HG02970 (cell line): Measurements from ENCODE around the gene ANXA3.

Experiments
- ATAC-seq: cut with Tn5 transposase; IDR thresholded peaks from one replicate; pipeline ENCODE4 v1.9.1; 2021; ENCODE audit warnings: mild to moderate bottlenecking, moderate library complexity, moderate number of reproducible peaks; ENCODE audit not compliant: unreplicated experiment, low FRiP score

Gene ANXA3

DNA sequence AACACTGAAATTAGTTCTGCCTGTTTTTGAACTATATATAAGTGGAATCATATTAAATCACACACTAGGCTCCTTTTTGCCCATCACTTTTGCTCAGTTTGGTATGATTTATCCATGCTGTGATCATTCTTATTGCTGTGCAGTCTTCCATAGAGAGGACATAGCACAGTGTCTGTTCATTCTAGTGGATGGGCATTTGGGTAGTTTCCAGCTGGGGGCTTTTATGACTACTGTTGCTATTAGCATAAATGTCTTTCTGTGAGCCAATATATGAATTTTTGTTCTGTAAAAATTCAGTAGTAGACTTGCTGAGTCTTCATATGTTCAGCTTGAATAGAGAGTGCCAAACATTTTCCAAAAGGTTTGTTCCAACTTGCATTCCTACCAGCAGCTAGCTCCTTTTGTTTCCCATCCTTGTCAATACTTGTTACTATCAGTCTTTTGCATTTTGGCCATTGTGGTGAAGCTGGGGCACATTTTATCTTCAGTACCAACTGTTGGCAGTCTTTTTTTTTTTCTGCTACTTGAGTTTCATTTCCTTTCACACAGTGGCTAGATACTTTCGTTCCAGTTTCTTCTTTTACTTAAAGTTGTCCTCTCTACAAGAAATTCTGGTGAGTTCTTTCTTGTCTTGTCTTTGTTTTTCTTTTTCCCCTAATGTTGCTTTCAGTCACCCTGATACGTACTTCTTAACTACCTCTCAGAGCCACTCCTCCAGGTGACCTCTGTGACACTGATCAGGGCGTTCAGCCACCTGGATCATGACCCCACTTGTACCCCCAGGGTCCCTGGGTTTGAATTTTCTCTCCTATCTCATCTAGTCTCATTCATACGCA is 87.0 kb downstream of the ANXA3 start:
- ATAC-seq, result peak; percentile 66

DNA sequence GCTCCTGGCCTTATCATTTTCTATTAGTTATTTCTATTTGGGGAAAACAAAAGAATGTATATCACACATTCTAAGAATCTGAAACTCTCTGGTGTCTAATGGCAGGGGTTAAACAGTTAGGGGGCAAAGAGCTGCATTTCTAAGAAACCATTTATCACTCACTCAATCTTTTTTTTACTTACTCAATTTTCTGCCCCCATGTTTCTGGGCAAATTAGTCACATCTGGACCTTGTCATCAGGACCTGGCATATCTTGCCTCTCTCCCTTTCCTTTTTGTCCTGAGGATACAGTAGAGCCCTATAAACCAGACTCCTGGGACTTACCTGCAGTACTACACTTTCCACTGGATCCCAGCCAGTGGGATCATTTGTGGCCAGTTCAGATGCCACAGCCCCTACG is 89.1 kb downstream of the ANXA3 start:
- ATAC-seq, result no peak

DNA sequence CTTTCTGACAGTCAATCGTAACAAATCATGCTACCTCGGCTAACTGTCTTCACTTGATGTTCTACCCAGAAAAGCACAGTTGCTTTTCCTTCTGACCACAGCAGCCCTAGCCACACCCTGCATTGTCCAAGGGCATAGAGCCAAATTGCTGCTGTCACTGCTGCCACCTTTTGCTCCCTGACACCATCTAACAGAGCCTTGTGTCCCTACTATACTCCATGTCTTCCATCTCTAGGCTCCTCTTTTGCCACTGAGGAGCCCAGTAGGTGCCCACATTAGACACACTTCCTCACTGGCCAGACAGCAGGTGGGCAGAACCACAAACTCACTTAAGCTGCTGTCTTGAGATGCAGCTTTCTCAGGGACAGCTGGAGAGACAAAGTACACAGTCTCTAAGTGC is 91.4 kb downstream of the ANXA3 start:
- no peak for ATAC-seq

DNA sequence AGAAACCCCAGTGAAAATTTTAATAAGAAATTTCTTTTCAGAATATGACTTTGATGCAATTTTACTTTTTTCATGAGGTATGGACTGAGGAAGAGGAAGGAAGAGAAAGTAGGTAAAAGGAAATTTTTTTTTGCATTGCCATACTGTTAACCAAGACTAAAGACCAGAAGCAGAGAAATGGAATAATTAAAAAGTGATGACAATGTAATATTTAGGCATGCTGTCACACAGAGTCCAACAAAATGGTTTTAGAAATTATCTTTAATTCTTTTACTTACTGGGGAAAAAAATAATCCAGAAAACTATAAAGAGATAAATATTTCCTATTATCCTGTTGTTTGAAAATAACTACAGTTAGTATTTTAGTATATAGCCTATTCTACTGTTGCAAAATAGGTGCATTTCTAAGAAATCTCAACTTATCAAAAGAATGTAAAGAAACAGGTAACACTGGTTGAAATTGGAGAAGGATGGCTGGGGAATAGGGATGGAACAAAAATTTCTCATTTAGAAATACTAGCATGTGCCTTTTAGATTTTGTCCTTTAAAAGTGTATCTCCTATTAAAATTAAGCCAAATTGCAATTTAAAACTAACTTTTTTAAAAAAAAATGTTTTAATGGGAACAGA is 92.6 kb downstream of the ANXA3 start:
- ATAC-seq, result no peak

DNA sequence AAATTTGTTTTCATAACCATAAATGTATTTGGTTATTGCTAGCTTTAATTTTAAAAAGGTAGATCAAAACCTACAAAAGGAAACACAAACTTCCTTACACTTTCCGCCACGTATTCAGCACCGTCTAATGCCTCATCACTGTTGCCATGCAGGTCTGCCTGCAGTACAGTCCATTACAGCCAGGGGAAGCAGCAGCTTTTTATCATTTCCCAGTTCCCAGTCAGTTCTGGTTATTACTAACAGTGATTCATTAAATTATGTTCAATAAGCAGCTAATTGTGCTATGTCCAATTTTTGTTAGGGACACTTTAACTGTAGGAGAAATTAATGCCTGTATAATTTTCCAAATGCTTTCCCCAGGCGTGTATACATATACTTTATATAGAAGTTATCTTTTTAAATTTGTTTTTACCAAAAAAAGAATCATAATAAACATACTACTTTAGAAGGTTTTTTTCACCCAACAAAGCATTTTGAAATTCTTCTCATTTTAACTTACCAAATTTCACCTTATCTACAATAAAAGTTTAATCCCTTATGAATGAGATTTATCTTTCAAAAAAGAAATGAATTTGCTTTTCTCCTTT is 93.3 kb downstream of the ANXA3 start:
- ATAC-seq, result peak; percentile 62

DNA sequence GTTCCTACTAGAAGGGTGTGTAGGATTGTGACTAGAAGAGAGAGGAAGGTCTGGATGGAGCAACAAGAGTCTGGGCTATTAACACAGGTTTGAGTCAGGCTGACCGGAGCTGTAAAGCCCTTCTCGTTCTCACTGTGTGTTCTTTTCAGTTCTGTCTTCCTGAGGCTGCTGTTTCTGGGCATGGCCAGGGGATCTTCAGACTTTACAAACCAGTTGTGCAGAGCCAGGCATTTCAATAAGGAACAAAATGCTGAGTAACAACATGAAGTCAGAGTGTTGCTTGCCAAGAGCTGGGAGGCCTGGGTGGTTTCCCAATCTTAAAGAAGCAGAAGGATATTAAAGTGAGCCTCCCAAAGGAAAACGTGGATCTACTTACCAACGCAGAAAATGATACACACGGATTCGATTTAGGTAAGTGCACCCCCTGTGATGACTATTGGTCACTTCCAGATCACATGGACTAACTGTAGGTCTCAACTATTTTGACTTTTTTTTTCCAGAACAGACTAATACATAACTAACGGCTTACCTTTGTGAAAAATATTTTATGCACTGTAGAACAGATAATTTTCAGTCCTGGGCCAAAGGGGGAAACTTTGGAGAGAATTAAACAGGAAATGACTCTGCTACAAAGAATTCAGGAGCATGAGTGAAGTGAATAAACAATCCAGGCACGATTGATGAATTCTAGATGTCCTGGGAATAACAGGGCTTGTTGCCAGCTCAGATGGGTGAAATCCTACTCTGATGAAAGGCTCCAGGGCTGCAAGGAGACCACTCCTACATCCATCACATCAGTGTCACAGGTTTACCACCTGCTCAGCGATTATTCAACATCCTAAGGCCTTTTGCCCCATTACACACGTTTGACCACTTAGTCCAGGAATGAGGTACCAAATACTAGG is 94.5 kb downstream of the ANXA3 start:
- ATAC-seq, result no peak

DNA sequence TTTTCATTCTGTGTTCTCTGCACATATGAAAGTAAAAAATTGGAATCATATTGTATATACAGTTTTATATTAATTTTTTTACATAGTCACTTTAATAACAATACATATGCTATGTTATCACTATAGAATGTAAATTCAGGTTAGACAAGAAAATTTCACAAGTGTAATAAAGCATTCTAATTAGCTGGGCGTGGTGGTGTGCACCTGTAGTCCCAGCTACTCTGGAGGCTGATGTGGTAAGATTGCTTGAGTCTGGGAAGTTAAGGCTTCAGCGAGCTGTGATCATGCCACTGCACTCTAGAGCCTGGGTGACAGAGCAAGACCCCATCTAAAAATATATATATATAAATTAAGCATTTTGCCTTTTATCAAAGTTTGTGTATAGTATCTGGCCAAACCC is 95.7 kb downstream of the ANXA3 start:
- no peak for ATAC-seq

DNA sequence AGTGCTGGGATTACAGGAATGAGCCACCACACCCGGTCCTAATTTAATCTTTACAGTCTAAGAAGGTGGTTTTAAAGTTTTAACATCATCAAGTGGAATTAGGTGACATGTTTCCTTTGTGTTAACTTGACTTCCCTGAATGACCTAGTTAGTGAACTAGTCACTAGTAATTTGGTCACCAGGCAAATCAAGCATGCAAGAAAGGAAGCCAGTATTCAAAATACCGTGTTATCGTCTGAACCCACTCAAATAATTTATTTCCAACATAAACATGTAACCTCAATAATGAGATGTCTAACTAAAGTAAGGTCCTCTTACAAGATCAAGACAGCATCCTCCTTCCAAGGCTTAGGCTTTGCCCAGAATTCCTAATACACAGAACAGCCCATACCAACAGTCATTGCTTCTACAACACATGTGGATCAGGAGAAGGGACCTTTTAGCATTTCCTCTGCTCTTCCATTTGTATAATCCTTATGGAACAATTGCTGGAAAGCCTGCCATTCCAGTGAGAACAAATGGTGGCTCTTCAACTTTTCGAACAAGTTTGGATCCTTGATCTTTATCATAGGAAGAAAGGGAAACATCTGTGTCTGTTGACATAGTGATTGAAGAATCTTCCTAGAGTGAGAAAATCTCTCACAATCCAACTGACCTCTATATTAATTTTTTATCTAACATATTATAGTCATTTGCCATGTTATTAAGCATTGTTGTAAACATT is 97.2 kb downstream of the ANXA3 start:
- no peak for ATAC-seq

DNA sequence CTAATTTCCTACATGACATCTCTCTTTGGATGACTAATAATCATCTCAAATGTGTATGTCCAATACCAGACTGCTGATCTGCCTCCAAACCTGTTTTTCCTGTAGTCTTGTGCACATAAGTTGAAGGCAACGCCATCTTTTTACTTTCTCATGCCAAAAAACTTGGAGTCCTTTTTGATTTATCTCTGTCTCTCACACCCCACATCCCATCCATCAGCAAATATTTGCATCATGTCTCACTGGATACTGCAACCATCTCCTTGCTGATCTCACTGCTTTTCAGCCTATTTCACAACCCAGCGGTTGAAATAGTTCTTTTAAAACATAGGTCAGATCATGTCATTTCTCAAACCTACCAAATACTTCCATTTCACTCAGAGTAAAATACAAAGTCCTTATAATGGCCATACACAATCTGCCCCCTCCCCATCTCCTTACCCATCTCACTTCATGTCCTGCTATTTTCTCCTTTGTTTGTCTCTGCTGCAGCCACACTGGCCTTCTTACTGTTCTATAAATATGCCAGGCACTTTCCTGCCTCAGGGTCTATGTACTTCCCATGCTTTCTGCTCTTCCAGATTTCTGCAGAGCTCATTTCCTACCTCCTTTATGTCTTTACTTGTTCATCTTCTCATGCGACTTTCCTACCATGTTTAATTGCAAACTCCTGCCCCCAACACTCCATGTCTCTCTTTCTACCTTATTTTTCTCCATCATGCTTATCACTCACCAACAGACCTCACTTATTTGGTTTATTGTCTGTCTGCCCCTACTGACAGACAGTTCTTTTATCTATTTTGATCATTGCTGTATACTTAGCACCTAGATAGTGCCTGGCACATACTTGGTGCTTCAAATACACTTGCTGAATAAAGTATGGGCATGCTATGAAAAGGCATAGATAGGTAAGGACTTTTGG is 98.8 kb downstream of the ANXA3 start:
- ATAC-seq, result no peak

DNA sequence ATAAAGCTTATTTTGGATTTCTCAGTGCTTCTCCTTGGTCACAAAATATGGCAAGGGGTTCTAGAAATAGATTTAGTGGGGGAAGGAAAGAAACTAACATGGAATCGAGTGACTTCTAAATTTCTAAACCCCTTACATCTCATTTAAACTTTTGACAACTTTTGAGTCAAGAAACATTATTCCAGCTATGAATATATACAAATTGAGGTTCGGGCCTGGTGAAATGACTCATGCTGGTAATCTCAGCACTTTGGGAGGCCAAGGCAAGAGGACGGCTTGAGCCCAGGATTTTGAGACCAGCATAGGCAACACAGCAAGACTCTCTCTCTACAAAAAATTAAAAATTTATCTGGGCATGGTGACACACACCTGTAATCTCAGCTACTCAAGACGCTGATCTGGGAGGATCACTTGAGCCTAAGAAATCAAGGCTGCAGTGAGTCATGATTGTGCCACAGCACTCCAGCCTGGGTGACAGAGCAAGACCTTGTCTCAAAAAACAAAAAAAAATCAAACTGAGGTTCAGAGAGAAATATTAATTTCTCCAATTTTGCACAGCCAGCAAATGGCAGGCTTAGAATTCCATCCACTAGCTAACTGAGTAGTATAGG is 99.8 kb downstream of the ANXA3 start:
- ATAC-seq, result no peak

DNA sequence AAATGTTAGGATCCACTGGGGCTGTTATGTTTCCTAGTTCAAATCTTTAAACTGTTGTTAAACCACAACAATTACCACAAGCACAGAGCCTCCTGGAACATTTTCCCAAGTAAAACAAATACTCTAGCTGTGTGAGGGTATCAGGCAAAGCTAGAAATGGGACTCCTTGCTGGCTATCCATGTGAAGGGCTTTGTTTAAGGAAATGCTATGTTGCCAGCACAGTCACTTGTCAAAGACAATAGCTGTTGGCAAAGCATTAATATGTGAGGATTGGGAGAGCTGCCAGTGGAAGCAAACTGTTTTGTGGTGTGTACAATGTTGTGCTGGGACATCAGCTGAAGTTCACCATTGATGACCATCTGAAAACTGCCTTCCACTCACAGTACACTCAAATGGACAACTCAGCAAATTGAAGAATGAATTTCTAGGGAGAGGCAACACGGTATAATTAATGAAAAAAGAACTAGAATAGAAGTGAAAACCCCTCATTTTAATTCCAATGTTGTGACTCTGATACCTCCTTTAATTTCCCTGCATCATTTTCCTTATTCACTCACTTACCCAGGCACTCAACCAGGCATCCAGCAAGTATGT is 100.8 kb downstream of the ANXA3 start:
- ATAC-seq, result no peak

DNA sequence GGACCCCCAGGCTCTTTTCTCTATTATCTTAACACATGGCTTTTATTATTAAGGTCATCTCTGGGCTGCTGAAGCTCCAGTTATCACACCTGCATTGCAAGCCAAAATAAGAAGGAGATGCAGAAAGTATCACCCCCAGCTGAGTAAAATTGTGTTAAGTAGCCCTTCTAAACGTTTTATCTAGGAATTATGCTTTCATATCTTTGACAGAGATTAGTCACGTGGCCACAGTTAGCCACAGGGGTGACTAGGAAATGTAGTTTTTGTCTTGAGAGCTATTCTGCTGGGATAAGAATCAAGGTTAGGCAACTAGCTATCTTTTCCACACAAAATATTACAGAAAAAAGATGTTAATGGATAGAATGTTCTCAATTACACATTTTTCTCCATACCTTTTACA is 102.1 kb downstream of the ANXA3 start:
- no peak for ATAC-seq

DNA sequence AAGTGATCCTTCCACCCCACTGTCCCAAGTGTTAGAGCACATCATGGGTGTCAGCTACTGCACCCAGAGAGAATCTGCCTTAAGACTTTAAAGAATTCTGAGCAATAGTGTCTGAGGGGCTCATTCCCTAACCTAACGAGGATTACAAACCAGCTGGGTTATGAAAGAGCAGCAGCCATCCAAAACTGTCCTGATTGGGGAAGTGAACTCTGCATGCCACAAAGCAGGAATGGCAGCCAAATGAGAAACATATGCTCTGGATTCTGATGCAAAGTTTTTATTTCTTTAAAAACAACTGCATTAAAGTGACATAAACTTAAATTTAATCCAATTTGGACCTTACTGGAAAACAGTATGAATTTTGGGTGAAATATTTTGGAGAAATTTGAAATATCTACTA is 103.2 kb downstream of the ANXA3 start:
- no peak for ATAC-seq

DNA sequence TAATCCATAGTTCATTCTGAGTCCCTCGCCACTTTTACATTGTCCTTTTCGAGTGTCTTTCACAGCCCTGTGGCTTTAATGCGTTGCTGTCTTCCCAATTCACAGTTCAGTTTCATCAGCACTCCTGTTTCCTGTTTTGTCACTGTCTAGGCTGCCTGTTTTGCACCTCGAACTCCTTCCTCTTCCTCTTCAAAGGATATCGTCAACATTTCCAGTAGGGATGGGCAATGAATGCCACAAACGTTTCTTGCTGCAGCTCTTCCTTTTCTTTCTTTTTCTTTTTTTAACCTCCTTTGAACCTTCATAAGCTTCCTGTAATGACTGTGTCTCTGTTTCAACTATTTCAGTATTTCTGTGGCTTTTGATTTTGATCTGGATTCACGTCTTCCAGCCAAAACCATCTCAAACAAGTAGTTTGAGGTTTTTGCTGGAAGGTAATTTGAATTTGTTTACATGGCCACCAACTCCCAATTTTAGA is 105.4 kb downstream of the ANXA3 start:
- no peak for ATAC-seq

DNA sequence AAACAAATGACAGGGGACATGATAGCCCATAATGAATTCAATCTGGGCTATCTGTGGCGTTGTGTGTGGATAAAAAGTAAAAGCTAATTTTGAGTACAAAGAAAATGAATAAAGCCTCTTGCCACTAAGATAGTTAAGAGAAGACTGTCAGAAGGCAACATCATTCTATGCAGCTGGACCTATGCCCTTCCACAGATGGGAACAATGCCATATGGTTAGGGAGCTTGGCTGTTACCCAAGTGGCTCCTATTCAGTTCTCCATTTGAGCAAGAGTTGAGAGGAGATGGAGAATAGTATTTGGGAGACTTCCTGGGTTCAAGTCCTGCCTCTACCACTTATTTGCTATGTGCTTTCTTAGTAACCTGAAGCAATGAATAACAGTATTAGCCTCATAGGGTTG is 107.7 kb downstream of the ANXA3 start:
- ATAC-seq, result no peak

DNA sequence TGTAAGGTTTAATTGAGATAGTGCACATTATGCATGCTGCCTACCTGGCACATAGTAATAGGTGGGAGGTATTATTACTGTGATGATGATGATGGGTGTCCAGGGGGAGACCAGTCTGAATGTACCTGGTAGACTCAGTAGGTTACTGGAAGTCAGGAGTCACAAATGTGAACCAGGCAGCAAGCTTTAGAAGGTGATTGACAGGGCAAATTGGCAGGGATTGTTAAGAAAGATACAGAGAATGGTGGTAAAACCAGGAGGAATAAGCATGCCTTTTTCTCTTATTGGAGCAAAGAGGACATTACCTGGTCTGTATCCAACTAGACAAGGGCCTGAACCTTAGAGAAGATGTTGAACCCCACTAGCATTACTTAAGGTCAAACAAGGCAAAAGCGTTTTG is 108.1 kb downstream of the ANXA3 start:
- no peak for ATAC-seq
